Activated CD4-positive, alpha-beta T cell treated with anti-CD3 and anti-CD28 coated beads for 48 hours (primary cell): ENCODE results near the gene FAM120A.
"Not testable (repeated sequence)": the region's sequence is repeated elsewhere in the genome, so short reads cannot be mapped to it uniquely, and the experiment has no call there.

Experiments used
- DNase-seq: peaks from one replicate; pipeline ENCODE4 v3.0.0-alpha.2; 2020

Gene FAM120A

GRCh38 chr9:93473411-93473810 lies 21.9 kb downstream of the FAM120A start:
- DNase-seq, result no peak

GRCh38 chr9:93475108-93475507 lies 23.6 kb downstream of the FAM120A start:
- no peak for DNase-seq

GRCh38 chr9:93475856-93476255 lies 24.4 kb downstream of the FAM120A start:
- no peak for DNase-seq

GRCh38 chr9:93476924-93477323 lies 25.4 kb downstream of the FAM120A start:
- DNase-seq, result no peak

- DNase-seq, result no peak
These were observed 25.9 kb downstream of the FAM120A start for GRCh38 chr9:93477397-93477796.

GRCh38 chr9:93479726-93480125 lies 28.2 kb downstream of the FAM120A start:
- DNase-seq, result no peak

- DNase-seq, result no peak
These were observed 28.8 kb downstream of the FAM120A start for GRCh38 chr9:93480262-93480661.

GRCh38 chr9:93480728-93481324 lies 29.3 kb downstream of the FAM120A start:
- DNase-seq, result no peak

- no peak for DNase-seq
These were observed 32.0 kb downstream of the FAM120A start for GRCh38 chr9:93483497-93483896.

- DNase-seq, result no peak
These were observed 34.8 kb downstream of the FAM120A start for GRCh38 chr9:93486268-93486667.

GRCh38 chr9:93488244-93488643 lies 36.8 kb downstream of the FAM120A start:
- no peak for DNase-seq

GRCh38 chr9:93491593-93492232 lies 40.2 kb downstream of the FAM120A start:
- no peak for DNase-seq

- no peak for DNase-seq
These were observed 40.8 kb downstream of the FAM120A start for GRCh38 chr9:93492327-93492726.

GRCh38 chr9:93493949-93494348 lies 42.5 kb downstream of the FAM120A start:
- DNase-seq, result no peak

- DNase-seq, result no peak
These were observed 44.8 kb downstream of the FAM120A start for GRCh38 chr9:93496285-93496684.

GRCh38 chr9:93500571-93501298 lies 49.2 kb downstream of the FAM120A start:
- no peak for DNase-seq

- no peak for DNase-seq
These were observed 49.9 kb downstream of the FAM120A start for GRCh38 chr9:93501406-93501805.

- DNase-seq, result no peak
These were observed 51.9 kb downstream of the FAM120A start for GRCh38 chr9:93503381-93503780.

GRCh38 chr9:93505541-93506132 lies 54.2 kb downstream of the FAM120A start:
- DNase-seq, result no peak

- no peak for DNase-seq
These were observed 56.3 kb downstream of the FAM120A start for GRCh38 chr9:93507768-93508167.

- DNase-seq, result no peak
These were observed 56.7 kb downstream of the FAM120A start for GRCh38 chr9:93508207-93508606.

GRCh38 chr9:93509084-93509483 lies 57.6 kb downstream of the FAM120A start:
- DNase-seq, result no peak

- DNase-seq, result no peak
These were observed 58.6 kb downstream of the FAM120A start for GRCh38 chr9:93510041-93510440.

GRCh38 chr9:93511228-93511627 lies 59.7 kb downstream of the FAM120A start:
- not testable (repeated sequence) for DNase-seq
